ENCODE data around the gene NSG1.

DNA sequence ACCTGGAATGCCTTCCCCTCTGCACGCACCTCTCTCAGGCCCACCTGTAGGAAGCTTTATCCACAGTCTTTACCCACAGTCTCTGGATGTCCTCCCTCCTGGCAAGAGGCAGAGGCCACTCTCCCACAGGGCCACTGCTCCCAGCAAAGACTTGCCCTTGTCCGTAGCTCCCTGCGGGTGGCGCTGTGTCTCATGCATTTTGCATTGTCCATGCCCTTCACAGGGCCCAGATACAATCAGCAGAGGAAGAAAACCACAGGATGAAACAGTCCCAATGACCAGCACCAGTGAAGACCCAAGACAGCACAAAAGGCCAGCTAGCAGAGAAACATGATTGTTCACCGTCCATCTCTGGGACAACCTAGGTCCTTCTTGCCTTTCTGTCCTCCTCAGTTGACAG, 2.1 kb upstream of the NSG1 start:
- TF ChIP-seq, protein P1, sequence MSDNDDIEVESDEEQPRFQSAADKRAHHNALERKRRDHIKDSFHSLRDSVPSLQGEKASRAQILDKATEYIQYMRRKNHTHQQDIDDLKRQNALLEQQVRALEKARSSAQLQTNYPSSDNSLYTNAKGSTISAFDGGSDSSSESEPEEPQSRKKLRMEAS (IDR thresholded peaks at IDR 0.05; ENCODE audit: insufficient read depth, insufficient read length), result no peak
- TF ChIP-seq EZH2 (IDR thresholded peaks at IDR 0.05; ENCODE audit: borderline replicate concordance, low read depth, low read length, severe bottlenecking) (no peak), MYC (IDR thresholded peaks at IDR 0.05; ENCODE audit: low read depth, low read length) (no peak), CTCF (IDR thresholded peaks at IDR 0.05; ENCODE audit: extremely low read depth in 1 of 2, insufficient read depth in 1 of 2, low read depth in 1 of 2, low read length in 2 of 2) (peak; percentile 44 to 47), POLR2A (IDR thresholded peaks at IDR 0.05; ENCODE audit: low read depth, low read length) (no peak), POLR2AphosphoS5 (IDR thresholded peaks at IDR 0.05; ENCODE audit: insufficient read depth, low read depth, low read length) (no peak), FOS (IDR thresholded peaks at IDR 0.05; ENCODE audit: borderline replicate concordance, insufficient read depth, low read length) (no peak), JUN (IDR thresholded peaks at IDR 0.05; ENCODE audit: borderline replicate concordance, insufficient read depth, insufficient read length, low read depth) (no peak), GATA2 (IDR thresholded peaks at IDR 0.05; ENCODE audit: insufficient read depth, insufficient read length, low read depth, low read length) (peak; percentile 22)

All from endothelial cell of umbilical vein (primary cell).